LNCAP (cell line): ENCODE data around the gene BEGAIN.

Experiments used
- CTCF ChIP-seq: fragments of 450-650 bp; IDR thresholded peaks from 2 replicates; pipeline ENCODE4 v1.5.1; 2017; ENCODE audit warnings: mild to moderate bottlenecking

Gene BEGAIN

GRCh38 chr14:100540141-100540925, 46.9 kb downstream of the BEGAIN start:
- peak; percentile 30; the same call in 1 of the 2 replicates for TF ChIP-seq CTCF

- TF ChIP-seq CTCF, result no peak
Measured at GRCh38 chr14:100539766-100540140, 47.5 kb downstream of the BEGAIN start.

- no peak for TF ChIP-seq CTCF
Measured at GRCh38 chr14:100539003-100539660, 48.1 kb downstream of the BEGAIN start.

GRCh38 chr14:100538351-100539002, 48.7 kb downstream of the BEGAIN start:
- TF ChIP-seq CTCF, result no peak

GRCh38 chr14:100537446-100538350, 49.5 kb downstream of the BEGAIN start:
- TF ChIP-seq CTCF, result no peak

GRCh38 chr14:100536721-100537445, 50.3 kb downstream of the BEGAIN start:
- TF ChIP-seq CTCF, result no peak
